Glutamatergic neuron (in vitro differentiated cells): Measurements from ENCODE around the gene PMPCA. TPM values are rescaled to one million over a fixed set of nuclear protein-coding genes. Genes with fewer than 3 reads are reported as not detected.
A peak's percentile ranks its signal among the peaks of the same experiment; 100 is the strongest.

Source experiments
- DNase-seq: peaks from one replicate; pipeline ENCODE4 v3.0.0; 2022
- H3K27ac Mint-ChIP-seq: one replicate; pipeline ENCODE4 v1.8.0; 2020; ENCODE audit warnings: mild to moderate bottlenecking, mixed read lengths, inconsistent platforms; ENCODE audit not compliant: unreplicated experiment
- H3K27me3 Mint-ChIP-seq: one replicate; pipeline ENCODE4 v1.8.0; 2020; ENCODE audit warnings: mild to moderate bottlenecking, moderate library complexity, mixed read lengths, inconsistent platforms; ENCODE audit not compliant: unreplicated experiment
- H3K36me3 Mint-ChIP-seq: one replicate; pipeline ENCODE4 v1.8.0; 2020; ENCODE audit warnings: mild to moderate bottlenecking, mixed read lengths, inconsistent platforms; ENCODE audit not compliant: unreplicated experiment
- H3K4me1 Mint-ChIP-seq: one replicate; pipeline ENCODE4 v1.8.0; 2020; ENCODE audit warnings: mild to moderate bottlenecking, low read depth, mixed read lengths, inconsistent platforms; ENCODE audit not compliant: unreplicated experiment
- H3K4me3 Mint-ChIP-seq: one replicate; pipeline ENCODE4 v1.8.0; 2020; ENCODE audit warnings: mild to moderate bottlenecking, mixed read lengths, inconsistent platforms; ENCODE audit not compliant: unreplicated experiment
- H3K9me3 Mint-ChIP-seq: one replicate; pipeline ENCODE4 v1.8.0; 2020; ENCODE audit warnings: mild to moderate bottlenecking, moderate library complexity, mixed read lengths, inconsistent platforms; ENCODE audit not compliant: unreplicated experiment
- CTCF ChIP-seq: fragments of 200-600 bp; sonication (generic); IDR thresholded peaks from one replicate; pipeline ENCODE4 v1.5.0; 2021; ENCODE audit not compliant: partially characterized antibody, unreplicated experiment
- total RNA-seq: library from RNA; stranded (reverse); fragmentation: NEBNext Ultra II Directional; extraction: Animal tissue kit (Norgen Biotek cat#: 25700); gene quantifications from one replicate; pipeline ENCODE4 v1.2.1, GENCODE V29; 2021; ENCODE audit not compliant: unreplicated experiment

PMPCA gene
- total RNA-seq, 1 donor from 2014 or later = 69.0 TPM

DNA sequence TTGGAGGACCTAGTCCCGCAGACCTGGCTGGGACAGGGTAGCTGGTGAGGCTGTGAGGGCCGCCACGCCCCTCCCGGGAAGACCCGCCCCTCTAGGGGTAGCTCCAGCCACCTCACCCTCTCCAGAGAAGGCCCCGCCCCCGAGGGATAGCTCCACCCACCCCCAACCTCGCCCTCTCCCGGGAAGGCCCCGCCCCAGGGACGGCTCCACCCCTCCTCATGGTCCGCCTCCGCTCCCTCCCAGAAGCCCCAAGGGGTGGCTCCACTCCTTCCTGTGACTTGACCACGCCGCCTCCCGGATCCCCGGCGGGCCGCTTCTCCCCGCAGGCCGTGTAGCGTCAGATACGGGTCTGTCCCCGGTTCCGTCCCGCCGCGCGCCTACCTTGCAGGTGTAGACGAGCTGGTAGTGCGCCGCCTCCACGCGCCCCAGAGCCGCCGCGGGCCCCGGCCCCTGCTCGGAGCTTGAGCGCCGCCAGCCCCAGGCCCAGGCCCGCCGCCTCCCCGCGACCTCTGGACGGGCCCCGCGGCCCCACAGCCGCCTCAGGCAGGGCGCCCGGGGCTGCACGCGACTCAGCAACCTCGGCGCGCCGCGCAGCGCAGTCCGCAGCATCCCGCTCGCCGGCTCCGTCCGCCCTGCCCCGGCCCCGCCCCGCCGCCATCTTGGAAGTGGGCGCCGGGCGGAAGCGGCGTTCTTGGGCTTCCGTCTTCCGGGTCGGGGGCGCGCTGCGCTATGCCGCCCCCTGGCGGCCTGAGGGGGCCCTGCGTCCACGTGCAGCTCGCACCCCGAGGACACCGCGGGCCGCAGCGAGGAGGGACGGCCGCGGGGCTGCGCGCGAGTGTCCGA is 47.1 kb upstream of the PMPCA start, which contains the start of gene DNLZ:
Gene DNLZ, minus strand, starts transcription at position 639 of the 843 bp plus-strand sequence. Its CDS starts 30 bp downstream, at position 609.
- peaks cover 14% of the 10 kb centered on the region for H3K27me3 Mint-ChIP-seq

GRCh38 chr9:136363949-136364748 is 46.3 kb upstream of the PMPCA start:
- Mint-ChIP-seq H3K4me1 (peaks cover 4% of the 10 kb centered on the region), H3K4me3 (no peak overlapping the region), H3K27me3 (peaks cover 14% of the 10 kb centered on the region), H3K9me3 (peaks cover 13% of the 10 kb centered on the region), H3K27ac (peak overlapping the region; percentile 83), H3K36me3 (no peaks in the 10 kb centered on the region)
- TF ChIP-seq CTCF = peak; percentile 62
- no peak for DNase-seq

More for the DNA sequence above, 47.1 kb upstream of the PMPCA start, which contains the start of gene DNLZ:
- TF ChIP-seq CTCF = peak; percentile 99
- peaks cover 4% of the 10 kb centered on the region for H3K4me1 Mint-ChIP-seq
- peaks cover 13% of the 10 kb centered on the region for H3K9me3 Mint-ChIP-seq
- no peaks in the 10 kb centered on the region for H3K36me3 Mint-ChIP-seq
- peak within 1 kb of the TSS; percentile 83 for H3K27ac Mint-ChIP-seq
- DNase-seq = peak; percentile 98
- H3K4me3 Mint-ChIP-seq = peak within 1 kb of the TSS; percentile 85

- TF ChIP-seq CTCF = peak; percentile 22
- Mint-ChIP-seq H3K9me3 (peaks cover 11% of the 10 kb centered on the region), H3K36me3 (no peaks in the 10 kb centered on the region), H3K4me3 (peak overlapping the region; percentile 30), H3K4me1 (peaks cover 2% of the 10 kb centered on the region), H3K27ac (peak overlapping the region; percentile 90), H3K27me3 (peaks cover 18% of the 10 kb centered on the region)
- peak; percentile 91 for DNase-seq
Measured at GRCh38 chr9:136364942-136365774, 45.3 kb upstream of the PMPCA start.

DNA sequence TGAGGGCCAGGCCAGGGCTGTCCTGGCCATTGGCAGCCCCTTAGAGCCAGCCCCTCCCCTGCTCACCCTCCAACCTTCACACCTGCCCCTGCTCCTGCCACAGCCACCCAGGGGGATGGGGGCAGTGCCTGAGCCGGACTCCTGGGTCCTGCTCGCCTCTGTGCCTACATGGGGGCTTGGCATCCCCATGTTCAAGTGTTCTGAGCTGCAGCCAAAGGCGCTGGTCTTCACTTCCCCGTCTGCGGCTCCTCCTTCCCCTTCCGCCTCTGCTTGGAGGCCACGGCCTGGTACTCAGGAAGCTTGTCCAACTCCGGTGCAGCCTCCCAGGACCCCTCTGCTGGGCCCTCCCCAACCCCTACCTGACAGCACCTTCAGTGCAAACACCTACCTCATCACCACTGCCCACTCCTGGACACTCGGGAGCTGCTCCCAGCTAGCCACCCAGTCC is 44.7 kb upstream of the PMPCA start:
- peak; percentile 4 for TF ChIP-seq CTCF
- peaks cover 6% of the 10 kb centered on the region for H3K9me3 Mint-ChIP-seq
- peaks cover 3% of the 10 kb centered on the region for H3K4me1 Mint-ChIP-seq
- H3K36me3 Mint-ChIP-seq = no peaks in the 10 kb centered on the region
- DNase-seq = no peak
- peaks cover 16% of the 10 kb centered on the region for H3K27me3 Mint-ChIP-seq
- H3K4me3 Mint-ChIP-seq = no peak overlapping the region
- H3K27ac Mint-ChIP-seq = peak overlapping the region; percentile 33
